T follicular helper cell (primary cell): ENCODE results near the gene TMEM208.

ENCODE experiments used
- DNase-seq: peaks from one replicate; pipeline ENCODE4 v3.0.0-alpha.2; 2020; ENCODE audit warnings: low read depth

Gene TMEM208

DNA sequence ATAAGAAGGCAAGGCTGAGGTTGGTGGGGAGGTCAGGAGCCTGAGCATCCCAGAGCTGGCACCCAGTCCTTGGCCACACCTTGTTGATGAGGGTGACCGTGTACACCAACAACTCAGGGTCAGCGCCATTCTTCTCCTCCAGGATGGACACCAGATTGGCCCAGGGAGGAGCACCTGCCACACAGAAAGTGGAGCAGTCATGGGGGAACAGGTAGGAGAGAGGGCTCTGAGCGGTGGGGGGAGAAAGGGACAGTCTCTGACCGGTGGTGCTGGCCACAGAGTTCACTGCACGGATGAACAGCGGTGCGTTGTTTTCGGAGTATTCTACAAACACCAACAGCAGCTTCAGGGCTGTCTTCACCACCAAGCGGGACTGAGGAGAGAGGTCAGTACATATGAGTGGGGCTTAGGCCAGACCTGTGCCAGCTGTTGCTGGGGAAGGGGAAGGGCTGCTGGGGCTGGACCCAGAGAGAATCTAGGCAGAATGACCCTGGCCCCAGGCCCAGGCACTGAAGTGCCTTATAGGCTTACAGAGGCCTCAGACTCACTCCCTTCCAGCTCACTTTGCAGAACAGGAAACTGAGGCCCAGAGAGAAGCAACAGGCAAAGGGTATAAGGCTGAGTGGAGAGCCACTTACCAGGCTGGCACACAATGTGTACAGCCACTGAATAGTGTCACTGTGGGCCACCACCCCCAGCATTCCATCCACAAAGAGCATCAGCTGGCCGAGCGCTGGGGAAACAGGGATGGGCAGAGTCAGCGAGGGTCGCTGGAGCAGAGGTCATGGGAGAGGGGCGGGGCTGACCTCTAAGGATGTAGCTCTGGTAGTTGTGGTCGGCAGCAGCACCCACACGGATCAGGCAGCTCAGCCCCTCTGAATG, 10.7 kb downstream of the TMEM208 start:
- DNase-seq, result no peak

DNA sequence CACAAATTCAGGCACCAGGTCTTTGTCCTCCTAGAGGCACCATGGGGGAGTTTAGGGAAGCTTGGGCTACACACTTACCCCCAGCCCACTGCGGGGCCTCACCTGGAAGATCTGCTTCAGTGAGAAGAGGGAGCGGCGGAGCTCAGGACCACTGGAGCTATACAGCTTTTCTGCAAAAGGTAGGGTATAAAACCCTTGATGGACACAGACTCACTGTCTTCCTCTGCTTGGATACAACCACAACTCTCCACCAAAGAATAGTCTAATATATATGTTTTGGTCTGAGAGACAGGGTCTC, 11.3 kb downstream of the TMEM208 start:
- DNase-seq, result no peak

GRCh38 chr16:67238806-67239470, 12.0 kb downstream of the TMEM208 start:
- no peak for DNase-seq

DNA sequence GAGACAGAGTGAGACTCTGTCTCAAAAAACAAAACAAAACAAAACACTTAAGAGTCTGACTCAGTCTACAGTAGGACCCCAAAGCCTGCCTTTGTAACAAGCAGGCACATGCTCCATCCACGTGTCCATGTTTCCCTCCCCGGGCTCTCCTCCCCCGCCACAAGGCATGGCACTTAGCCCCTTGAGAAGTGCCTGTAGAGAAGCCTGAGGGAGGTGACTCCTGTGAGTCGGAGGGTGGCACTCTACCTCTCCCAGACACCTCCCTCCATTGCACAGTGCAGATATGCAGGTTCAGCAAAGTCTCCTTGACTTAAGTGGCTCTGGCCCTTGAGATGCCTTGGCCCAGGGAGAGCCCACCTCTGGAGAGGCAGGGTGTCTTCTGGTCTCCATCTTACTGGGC, 13.6 kb downstream of the TMEM208 start:
- no peak for DNase-seq

GRCh38 chr16:67241008-67241900, 14.3 kb downstream of the TMEM208 start:
- no peak for DNase-seq

- DNase-seq, result no peak
Observed at GRCh38 chr16:67242138-67242730, 15.3 kb downstream of the TMEM208 start.

DNA sequence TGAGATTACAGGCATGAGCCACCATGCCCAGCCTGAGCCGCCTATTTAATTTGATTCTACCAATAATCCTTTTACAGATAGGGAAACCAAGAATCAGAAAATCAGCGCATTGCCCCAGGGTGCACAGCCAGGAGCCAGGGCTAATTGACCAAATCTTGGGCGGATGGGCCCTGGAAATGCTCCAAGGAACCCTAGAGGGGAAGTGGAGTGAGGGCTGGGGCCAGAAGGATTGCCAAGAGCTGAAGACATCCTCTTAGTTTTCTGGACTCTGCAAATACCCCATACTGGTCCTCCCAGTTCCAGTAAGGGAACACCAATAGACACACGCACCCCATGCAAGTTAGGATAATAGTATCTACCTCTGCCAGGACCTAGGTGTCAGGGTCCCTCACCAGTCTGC, 16.6 kb downstream of the TMEM208 start:
- no peak for DNase-seq

DNA sequence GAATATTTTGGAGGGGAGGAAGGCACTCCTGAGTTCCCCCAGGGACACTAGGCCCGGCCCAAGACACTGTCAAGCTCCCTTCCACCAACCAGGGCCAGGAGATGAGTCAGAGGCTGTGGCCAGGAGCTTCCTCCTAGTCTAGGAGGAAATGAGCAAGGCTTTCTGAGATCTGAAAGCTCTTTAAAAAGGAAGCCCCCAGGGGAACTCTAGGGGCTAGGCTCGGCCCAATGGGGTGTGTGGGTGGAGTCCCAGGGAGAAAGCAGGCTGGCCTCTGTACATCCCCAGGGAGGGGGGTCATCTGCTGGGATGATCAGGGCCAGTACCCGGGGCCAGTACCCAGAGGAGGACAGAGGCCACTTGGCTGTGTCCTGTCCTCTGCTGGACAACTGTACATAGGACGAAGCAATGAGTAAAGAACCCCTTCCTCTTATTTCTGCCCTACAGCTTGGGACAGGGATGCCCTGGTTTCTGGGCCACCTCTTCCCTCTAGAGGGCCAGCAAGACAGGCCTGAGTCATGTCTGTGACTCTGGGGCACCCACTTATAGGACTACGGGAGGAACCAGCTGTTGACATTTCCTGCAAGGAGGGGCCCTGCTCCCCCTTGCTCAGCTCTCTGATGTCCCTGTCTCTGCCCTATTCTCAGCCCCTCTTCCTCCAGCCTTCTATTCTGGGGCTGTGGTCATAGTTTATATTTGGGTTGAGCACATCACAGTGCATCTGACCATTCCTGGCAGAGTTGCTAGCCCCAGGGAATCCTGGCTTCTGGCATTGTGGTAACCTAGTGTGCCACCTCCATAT, 17.7 kb downstream of the TMEM208 start:
- peak; percentile 64 for DNase-seq

GRCh38 chr16:67245186-67245585, 18.3 kb downstream of the TMEM208 start:
- no peak for DNase-seq

DNA sequence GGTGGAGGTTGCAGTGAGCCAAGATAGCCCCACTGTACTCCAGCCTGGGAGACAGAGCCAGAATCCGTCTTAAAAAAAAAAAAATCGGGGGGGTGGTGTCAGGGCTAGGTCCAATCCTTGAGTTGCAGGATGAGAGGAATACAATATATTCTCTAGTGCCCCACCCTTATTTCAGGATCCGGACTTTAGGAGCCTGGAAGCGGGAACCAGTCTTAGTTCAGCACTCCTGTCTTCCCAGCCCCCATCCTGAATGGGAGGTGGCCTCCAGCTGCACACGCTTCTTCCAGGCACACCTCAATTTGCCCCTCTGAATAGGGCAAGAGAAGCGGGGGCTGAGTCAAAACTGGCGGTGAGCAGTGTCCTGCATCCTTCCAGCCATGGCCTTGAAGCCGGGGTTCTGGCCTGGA, 18.7 kb downstream of the TMEM208 start:
- DNase-seq, result no peak

DNA sequence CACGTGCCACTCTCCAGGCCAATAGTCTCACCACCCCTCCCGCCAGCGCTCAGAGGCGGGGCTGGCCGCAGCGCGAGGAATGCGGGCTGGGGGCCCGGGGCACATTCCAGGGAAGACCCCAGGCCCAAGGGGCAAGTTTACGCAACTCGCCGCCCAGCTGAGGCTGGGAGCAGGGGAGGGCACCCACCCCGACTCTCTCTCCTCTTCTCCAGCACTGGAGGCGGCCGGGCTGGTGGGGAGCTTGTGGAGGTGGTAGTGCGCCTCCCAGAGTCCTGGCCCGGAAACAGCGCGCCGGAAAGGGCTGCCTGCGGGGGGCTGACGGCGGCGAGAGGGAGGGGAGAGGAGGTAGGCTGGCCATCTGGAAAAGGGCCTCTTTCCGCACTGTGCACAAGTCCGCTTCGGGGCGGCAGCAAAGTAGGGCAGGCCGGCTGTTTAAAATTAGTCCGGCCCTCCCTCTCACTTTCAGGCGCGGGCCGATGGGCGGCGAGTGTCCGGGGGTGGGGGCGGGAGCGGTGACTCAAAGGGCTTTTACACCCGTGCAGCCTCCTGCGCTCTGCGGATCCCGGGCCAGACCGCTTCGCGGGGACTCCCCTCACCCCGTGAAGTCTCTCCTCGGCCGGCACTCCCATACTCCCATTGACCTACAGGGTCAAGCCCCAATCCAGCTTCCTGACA, 19.3 kb downstream of the TMEM208 start:
- DNase-seq, result no peak

DNA sequence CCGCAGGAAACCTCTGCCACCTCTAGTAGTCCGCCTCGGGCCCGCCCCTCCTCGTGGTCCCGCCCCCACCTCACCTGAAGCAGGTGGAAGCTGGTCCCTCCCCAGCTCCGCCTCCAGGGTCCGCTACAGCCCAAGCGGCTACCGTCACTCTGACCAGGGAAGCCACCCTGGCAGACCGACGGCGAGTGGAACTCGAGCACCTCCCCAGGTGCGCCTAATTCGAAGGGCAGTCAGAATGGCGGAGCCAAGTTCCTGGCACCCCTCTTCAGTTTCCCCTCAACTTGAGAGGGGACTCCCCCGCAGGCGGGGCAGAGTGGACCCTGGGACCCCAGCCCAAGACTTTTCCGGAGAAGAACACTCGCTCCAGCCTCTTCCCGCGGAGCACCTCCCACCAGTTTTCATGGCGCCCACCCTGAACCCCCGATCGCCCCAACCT, 19.8 kb downstream of the TMEM208 start:
- no peak for DNase-seq

DNA sequence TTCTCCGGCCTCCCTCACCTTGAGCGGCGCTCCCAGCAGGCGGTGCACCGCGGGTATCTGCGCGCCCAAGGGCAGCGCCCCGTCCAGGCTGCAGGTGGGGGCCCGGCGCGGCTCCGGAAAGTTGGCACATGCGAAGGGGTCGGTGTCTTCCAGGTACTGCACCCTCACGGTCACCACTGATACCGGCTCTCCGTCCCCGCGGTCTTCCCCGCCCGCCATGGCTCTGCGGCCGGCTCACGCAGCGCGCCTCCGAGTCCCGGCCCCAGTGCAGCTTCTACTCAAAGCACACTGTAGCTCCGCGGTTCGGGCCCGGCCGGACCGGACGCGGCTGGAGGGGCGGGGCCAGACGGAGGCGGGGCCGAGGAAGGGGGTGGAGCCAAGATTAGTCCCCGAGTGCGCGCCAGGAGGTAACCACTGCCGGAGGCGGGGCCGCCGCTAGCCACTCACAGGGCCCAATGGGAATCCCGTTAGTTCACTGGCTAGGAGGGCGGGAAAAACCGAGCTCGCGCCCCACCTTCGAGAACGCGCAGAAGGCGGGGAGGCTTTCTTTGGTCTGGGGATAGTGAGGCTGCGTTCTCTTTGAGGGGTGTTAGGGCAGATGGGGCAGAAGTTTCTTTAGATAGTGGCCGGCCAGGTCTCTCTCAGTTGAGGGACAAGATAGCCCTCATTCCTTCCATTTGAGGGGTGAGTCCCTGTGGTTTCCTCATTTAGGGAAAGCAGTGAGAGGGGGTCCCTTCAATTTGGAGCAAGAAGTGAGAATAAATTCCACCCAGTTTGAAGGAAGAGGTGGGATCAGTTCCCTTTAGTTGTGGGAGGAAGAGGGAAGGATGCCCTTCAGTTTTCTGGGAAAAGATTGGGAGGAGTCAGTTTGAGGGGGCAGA, 20.5 kb downstream of the TMEM208 start, which contains the start of gene FHOD1:
TSS of gene FHOD1 (minus strand) at position 290 of the 881 bp plus-strand sequence. CDS start at position 219, 71 bp downstream.
- peak; percentile 90 for DNase-seq

GRCh38 chr16:67248073-67248400, 21.1 kb downstream of the TMEM208 start:
- DNase-seq, result no peak

DNA sequence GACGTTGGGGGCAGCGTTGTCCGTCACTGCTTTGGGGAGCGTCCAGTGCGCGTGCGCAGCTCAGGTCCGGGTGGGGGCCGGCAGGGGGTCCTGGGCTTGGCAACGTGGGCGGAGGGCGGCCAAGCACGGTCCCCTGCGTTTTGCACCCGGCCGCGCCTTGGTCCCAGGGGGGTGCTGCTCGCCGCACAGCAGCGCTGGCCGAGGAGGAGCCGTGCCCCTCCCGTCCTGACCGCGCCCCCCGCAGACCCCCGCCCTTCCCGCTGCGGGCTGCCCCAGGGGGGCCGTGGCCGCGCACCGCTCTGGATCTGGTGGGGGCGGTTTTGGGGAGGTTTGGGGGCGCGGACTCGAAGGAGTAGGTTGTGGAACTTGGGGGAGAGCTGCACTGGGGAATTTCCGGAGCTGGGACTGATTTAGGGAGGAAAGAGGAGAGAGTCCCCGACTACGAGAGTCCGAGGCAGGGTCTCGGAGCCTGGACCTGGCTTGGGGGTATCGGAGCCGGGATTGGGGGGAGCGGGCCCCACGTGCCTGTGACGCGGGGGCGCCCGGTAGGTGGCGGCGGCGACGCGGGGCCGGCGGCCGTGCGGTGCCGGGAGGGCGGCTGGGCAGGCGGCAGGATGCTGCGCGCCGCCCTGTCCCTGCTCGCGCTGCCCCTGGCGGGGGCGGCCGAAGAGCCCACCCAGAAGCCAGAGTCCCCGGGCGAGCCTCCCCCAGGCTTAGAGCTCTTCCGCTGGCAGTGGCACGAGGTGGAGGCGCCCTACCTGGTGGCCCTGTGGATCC, 21.7 kb downstream of the TMEM208 start, which contains the start of gene SLC9A5:
TSS of gene SLC9A5 (plus strand) at position 579 of the 777 bp plus-strand sequence. CDS start at position 615, 36 bp downstream.
- no peak for DNase-seq

DNA sequence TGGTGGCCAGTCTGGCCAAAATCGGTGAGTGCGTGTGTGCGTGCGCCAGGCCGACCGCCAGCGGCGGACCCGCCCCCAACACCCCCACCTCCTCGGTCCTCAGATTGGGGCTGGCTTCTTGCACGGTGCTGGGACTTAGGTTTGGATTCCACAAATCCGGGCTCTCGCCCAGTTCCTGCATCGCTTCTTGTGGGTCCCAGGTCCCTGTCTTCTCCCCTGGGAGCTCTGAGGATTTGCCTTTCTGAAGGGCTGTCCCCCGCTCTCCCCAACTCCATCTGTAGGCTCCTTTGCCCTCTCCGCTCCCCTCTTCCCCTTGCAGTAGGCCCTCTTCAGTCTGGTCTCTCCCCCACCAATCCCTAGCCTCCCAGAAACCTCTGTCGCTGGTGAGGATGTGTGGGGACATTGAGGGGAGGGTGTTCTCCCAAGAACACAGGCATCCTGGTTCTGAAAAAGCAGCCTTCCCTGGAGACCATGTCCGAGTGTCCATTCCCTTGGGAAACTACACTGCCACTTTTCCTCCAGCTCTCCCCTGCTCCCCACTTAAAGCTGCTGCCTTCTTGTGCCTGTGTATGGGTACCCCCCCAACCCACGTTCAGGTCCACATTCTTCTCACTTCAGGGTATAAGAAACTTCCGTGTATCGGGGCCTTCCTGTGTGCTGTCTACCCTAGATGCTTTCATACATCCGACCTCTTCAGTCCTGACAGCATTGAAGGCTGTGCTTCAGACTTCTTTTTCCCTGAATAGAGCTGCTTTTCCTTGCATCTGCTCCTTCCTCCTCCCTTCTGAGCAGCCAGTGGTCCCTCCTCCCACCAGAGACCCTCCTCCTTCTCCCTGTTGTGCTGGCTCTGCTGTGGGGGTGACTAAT, 22.5 kb downstream of the TMEM208 start:
- no peak for DNase-seq

- DNase-seq, result no peak
Observed at GRCh38 chr16:67250045-67250327, 23.1 kb downstream of the TMEM208 start.
